Neural cell (in vitro differentiated cells): ENCODE measurements around the gene MAGI1.

Experiments used
- CTCF ChIP-seq: fragments of 450-650 bp; IDR thresholded peaks from 2 replicates; pipeline ENCODE4 v1.5.1; 2014; ENCODE audit warnings: antibody characterized with exemption, mild to moderate bottlenecking, moderate library complexity; ENCODE audit not compliant: poor library complexity, severe bottlenecking
- EP300 ChIP-seq: fragments of 450-650 bp; conservative IDR thresholded peaks from 2 replicates; pipeline ENCODE4 v1.6.1; 2014; ENCODE audit warnings: antibody characterized with exemption, mild to moderate bottlenecking, moderate library complexity; ENCODE audit not compliant: poor library complexity, severe bottlenecking
- EZH2 ChIP-seq: fragments of 200-600, 300-800 bp; shearing (Covaris generic), sonication (generic); IDR thresholded peaks from 2 replicates; pipeline ENCODE4 v1.6.1; 2014; ENCODE audit warnings: antibody characterized with exemption, low read length, borderline replicate concordance, mild to moderate bottlenecking; ENCODE audit not compliant: insufficient read depth, poor library complexity, severe bottlenecking
- MXI1 ChIP-seq: fragments of 450-650 bp; conservative IDR thresholded peaks from 2 replicates; pipeline ENCODE4 v1.6.1; 2014; ENCODE audit warnings: antibody characterized with exemption, mild to moderate bottlenecking; ENCODE audit not compliant: poor library complexity, severe bottlenecking
- POLR2AphosphoS5 ChIP-seq: IDR thresholded peaks from 2 replicates; pipeline ENCODE4 v1.6.1; 2012
- RAD21 ChIP-seq: fragments of 450-650 bp; conservative IDR thresholded peaks from 2 replicates; pipeline ENCODE4 v1.6.1; 2014; ENCODE audit warnings: antibody characterized with exemption, mild to moderate bottlenecking, moderate library complexity
- SMC3 ChIP-seq: fragments of 450-650 bp; conservative IDR thresholded peaks from 2 replicates; pipeline ENCODE4 v1.6.1; 2014; ENCODE audit warnings: antibody characterized with exemption, mild to moderate bottlenecking, moderate library complexity; ENCODE audit not compliant: poor library complexity
- TAF1 ChIP-seq: IDR thresholded peaks from 2 replicates; pipeline ENCODE4 v1.6.1; 2012; ENCODE audit warnings: low read depth
- TF ChIP-seq, protein P1 (sequence below): IDR thresholded peaks from 2 replicates; pipeline ENCODE4 v1.6.1; 2012; ENCODE audit warnings: borderline replicate concordance

DNA sequence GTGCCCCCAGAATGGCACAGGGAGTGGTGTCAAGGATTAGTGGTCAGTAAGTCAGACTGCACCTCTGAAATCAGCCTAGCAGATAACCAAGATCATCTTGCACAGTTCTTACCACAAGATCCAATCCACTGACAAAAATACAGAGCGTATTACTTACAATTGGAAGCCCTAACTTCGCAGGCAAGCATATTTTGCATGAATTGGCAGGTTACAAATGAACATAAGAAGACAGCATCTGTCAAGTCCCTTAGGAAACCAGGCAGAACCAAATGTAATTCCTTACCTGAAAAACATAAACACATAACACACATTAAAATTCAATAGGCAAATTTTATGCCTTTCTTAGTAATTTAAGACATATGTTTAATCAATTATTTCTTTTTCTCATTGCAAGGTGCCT, 293.4 kb downstream of the MAGI1 start:
- TF ChIP-seq POLR2AphosphoS5 (no peak), EZH2 (no peak), CTCF (no peak), RAD21 (no peak), SMC3 (no peak), EP300 (no peak), MXI1 (no peak), TAF1 (no peak)
- TF ChIP-seq, protein P1, sequence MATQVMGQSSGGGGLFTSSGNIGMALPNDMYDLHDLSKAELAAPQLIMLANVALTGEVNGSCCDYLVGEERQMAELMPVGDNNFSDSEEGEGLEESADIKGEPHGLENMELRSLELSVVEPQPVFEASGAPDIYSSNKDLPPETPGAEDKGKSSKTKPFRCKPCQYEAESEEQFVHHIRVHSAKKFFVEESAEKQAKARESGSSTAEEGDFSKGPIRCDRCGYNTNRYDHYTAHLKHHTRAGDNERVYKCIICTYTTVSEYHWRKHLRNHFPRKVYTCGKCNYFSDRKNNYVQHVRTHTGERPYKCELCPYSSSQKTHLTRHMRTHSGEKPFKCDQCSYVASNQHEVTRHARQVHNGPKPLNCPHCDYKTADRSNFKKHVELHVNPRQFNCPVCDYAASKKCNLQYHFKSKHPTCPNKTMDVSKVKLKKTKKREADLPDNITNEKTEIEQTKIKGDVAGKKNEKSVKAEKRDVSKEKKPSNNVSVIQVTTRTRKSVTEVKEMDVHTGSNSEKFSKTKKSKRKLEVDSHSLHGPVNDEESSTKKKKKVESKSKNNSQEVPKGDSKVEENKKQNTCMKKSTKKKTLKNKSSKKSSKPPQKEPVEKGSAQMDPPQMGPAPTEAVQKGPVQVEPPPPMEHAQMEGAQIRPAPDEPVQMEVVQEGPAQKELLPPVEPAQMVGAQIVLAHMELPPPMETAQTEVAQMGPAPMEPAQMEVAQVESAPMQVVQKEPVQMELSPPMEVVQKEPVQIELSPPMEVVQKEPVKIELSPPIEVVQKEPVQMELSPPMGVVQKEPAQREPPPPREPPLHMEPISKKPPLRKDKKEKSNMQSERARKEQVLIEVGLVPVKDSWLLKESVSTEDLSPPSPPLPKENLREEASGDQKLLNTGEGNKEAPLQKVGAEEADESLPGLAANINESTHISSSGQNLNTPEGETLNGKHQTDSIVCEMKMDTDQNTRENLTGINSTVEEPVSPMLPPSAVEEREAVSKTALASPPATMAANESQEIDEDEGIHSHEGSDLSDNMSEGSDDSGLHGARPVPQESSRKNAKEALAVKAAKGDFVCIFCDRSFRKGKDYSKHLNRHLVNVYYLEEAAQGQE, result no peak
